HG02642 (cell line): ENCODE data around the gene GABRG3.

Source experiments
- ATAC-seq: cut with Tn5 transposase; IDR thresholded peaks from one replicate; pipeline ENCODE4 v1.9.1; 2021; ENCODE audit warnings: mild to moderate bottlenecking; ENCODE audit not compliant: unreplicated experiment, poor library complexity

The GABRG3 gene

GRCh38 chr15:27532358-27532757, 561.4 kb downstream of the GABRG3 start:
- no peak for ATAC-seq

- no peak for ATAC-seq
Measured at GRCh38 chr15:27535445-27536129, 564.6 kb downstream of the GABRG3 start.

DNA sequence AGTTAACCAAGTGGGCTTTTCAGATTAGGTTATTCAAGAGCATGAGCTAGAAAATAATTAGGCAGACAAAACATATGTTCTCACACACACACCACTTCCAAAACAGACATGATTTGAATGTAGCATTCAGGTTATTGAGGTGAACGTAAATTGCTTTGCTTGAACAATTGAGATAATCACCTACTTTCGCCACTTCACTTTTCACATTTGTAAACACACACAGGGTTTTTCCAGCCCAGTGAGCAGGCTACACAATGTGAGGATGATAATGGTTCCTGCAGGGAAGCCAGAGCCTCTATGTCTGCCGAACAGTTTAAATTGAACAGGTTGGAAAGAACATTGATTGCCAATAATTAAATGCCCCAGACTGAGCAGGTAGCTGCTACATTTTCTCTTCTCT, 567.3 kb downstream of the GABRG3 start:
- no peak for ATAC-seq

- ATAC-seq: no peak
Measured at GRCh38 chr15:27541581-27541980, 570.6 kb downstream of the GABRG3 start.

DNA sequence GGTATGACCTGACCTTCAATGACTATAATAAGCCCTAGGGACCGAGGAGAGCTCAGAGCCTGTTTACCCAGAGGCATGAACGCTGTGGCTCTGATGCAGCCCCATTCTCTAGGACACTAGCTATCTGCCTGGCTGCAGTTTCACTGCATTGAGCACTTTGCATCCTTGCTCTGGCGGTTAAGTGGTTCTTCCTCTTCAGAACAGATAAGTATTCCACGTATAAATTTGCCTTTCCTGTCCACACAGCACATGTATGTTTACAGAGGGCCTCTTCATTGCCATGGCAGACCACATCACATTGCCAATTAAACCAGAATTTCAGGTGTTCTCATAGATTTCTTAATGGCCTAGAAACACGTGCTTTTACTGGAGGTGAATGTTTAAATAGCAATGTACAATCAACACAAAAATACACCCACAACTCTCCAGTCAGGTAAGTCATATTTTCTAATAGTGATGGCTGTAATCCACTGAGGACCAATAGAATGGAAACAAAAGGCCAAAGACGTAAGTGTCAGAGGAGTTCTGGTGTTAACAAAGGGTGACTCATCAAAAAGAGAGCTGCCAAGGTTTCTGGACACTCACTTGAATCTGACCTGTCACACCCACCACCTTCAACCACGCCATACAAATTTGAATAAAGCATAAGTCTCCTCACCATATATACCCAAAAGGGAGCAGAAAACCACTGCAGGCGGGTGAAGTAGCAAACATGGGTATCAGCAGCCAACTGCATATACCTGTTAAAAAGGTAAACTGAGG, 574.7 kb downstream of the GABRG3 start:
- ATAC-seq: no peak

DNA sequence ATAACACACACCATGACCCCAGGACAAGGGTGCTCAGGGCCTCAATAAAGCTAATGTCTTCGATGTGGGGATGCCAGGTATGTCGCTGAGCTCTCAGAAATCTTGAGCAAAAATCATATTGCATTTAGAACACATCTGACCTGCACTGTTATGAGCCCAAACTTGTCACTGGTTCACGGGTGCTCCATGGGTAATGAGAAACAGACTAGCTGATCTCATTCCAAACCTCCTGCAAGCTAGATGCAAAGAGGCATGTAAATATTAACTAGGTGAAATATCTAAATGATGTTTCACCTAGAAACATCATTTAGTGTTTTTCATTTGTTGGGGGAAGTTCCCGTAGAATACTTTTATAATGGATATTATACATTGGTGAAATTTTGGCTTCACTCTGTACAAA, 578.8 kb downstream of the GABRG3 start:
- no peak for ATAC-seq

GRCh38 chr15:27550635-27551034, 579.7 kb downstream of the GABRG3 start:
- ATAC-seq: no peak

- ATAC-seq: no peak
Measured at GRCh38 chr15:27561816-27562215, 590.8 kb downstream of the GABRG3 start.

DNA sequence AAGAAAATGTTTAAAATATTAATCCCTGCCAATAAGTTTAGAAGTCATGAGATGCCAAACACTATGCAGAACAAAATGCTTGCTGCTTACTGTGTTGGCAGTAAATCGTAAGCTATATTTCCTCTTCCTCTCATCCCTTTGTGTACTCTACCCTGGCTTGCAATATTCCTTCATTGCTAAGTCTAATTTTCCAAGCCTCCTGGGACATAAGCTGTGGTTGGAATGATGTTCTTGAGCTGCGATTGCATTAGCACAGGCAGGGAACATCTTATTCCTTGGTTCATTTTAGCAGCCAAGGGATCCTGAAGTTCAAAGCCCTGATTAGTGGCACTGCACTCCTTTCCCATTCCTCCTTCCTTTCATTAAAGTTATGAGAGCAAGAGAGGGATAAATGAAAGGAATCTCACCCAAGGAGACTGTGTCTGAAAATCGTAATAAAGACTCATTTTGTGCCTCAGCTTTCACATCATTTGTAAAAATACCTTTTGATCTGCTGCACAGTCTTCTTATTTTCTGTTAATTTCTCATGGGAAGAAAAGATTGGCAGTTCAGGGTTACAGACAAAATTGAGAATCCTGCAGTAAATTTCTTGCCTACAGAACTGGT, 592.9 kb downstream of the GABRG3 start:
- ATAC-seq: no peak

DNA sequence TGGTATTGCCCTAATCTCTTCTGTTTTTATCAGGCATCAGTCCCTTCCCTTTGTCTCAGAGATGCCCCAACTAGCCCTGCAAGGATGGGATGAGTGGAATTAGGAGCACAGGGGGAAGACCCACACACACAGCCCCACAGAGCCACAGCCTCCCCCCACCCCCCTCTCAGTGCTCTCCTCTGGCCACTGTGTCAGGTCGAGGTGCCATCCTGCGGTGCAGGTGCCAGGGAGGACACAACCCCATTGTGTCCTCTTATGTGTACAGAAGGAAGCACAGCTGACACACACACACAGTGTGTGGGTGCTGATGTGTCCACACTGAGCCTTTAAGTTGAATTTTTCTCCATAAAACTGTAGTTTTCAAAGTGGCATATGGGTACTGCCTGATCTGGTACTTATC, 593.7 kb downstream of the GABRG3 start:
- no peak for ATAC-seq

DNA sequence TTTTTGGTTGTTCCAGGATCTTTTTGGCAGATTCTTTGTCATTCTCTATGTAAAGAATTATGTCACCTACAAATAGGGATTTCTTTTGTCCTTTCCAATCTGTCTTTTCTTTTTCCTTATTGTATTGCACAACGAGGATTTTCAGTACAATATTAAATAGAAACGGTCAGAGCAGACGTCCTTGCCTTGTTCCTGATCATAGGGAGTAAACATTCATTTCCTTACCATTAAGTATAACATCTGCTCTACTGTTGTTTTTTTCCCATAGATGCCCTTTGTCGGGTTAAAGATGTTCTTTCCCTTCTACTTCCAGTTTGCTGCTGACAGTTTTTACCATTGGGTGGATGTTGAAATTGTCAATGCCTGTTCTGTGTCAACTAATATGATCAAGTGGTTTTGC, 599.8 kb downstream of the GABRG3 start:
- ATAC-seq: no peak

DNA sequence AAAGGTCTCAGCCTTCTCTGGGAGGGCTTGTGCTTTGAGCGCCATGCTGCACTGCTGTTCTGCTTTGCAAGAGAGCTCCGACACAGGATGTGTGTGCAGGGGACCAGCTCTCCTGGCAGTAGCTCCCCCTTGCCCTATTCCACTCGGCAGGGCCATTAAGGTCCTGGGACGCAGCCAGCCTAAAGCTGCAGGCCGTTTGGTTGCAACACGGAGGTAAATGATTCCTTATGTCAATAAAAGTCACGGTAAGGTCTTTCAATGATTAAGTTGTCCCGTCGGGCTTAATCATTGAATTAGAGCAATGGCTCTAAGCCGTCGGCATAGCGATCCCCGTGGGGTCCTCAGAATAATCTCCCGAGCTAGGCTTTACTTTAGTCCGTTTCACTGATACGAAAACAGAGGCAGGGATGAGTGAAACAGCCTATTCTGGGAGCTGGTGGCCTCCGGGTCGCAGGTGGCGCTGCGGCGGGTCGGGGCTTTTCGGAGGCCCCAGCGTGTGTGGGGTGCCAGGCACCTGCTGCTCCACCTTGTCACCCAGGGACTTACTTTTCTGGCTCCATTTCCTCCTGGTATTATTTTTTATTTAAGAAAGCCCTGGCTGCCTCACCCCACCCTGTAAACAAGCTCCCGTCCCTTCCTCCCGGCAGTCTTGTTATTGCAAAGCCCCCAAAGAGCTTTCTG, 603.0 kb downstream of the GABRG3 start:
- no peak for ATAC-seq

DNA sequence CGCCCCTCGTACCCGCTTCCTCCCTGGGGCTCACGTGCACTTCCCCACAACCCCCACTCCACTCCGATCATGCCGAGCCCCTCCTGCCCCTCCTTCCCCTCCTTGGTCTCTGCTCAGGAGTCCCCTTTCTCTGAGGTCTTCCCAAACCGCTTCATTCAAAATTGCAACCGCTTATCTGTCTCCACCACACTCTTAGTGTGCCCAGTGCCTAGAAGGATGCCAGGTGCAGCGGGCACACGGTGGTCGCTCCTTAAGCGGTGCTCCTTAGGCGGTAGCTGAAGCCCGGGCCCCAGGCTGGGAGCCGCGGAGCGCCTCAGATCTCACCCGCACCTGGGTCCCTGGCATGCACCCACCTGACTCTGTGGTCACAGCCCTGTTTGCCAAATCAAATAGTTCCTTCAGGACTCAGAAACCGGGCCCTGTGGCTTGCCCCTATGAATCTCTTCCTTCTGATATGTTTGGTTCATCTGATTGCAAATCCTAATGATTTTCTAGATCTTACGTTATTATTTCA, 603.6 kb downstream of the GABRG3 start:
- no peak for ATAC-seq

DNA sequence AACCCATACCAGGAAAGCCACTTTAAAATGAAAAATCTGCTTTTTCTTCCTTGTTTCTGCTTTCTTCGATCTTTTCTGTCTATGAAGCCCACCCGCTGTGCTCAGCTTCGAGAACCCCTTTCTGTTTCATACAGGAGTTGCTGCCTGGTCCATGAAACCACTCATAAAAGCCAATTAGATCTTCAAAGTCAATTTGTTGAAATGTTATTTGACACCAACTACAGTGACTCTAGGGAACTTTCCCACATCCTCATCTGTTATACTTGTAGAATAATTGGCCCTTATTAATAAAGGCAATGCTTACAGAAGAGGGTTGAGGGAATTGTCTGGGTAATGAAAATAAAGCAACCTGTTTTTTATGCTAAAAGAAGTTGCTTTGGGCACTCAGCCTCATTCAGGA, 604.5 kb downstream of the GABRG3 start:
- no peak for ATAC-seq

DNA sequence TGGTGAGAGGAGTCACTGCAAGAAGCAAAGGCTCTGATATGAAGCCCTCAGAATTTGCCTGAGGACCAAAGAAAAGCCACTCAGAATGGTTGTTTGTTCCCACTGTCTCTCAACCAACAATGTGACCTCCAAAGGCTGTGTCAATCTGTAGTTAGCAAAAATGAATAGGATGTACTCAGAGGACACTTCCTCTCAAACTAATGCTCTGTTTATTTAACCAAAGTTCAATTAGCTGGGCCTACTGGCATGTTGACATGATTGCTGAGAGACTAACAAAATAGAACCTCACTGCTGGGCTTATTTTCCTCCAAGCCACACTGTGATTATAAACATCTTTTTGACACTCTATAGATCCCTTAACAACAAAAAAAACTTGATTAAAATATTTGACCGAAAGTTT, 605.6 kb downstream of the GABRG3 start:
- ATAC-seq: no peak

- ATAC-seq: no peak
Measured at GRCh38 chr15:27579738-27580137, 608.8 kb downstream of the GABRG3 start.

DNA sequence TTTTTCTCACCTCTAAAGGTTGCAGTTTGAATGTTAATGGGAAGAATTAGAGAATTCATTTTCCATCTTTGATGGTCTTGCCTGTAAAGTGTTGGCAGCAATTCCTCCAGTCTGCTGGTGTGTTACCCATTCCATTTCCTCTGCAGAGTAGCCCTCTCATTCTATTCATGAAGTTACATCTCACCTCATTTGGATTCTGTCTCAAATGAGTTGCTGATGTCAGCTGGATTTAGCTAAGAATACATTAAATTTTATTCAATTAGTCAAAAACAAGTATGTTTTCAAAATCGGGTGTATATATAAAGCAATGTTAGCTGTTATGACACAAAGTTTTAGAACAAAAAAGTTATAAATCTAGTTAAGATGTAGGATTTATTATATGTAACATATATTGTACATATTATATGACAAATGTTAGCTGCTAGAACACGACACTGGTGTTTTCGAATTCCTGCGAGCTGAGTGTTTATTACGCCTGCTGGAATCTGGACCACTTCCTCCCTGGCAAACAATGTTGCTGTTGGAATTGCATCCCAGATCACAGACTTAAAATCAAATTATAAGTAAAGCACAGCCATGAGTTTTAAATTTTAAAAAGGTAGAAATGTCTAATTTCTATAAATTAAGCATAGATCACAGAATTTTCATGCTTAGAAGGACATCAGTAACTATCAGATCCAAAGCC, 611.9 kb downstream of the GABRG3 start:
- no peak for ATAC-seq

DNA sequence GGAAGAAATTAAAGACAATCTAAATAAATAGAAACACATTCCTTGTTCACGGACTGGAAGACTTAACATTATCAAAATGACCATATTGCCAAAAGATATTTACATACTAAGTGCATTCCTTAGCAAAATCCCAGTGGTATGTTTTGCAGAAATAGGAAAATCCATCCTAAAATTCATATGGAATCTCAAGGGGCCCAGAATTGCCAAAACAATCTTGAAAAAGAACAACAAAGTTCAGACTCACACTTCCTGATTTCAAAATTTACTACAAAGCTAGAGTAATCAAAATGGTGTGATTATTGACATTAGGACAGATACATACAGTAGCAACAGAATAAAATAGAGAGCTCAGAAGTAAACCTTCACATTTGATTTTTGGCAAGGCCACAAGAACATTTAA, 612.7 kb downstream of the GABRG3 start:
- ATAC-seq: no peak

- no peak for ATAC-seq
Measured at GRCh38 chr15:27585041-27585640, 614.2 kb downstream of the GABRG3 start.

- no peak for ATAC-seq
Measured at GRCh38 chr15:27587810-27588209, 616.8 kb downstream of the GABRG3 start.
